HG02623 (cell line): Measurements from ENCODE around the gene TAF6.

Experiments used
- ATAC-seq: cut with Tn5 transposase; IDR thresholded peaks from one replicate; pipeline ENCODE4 v1.9.1; 2021; ENCODE audit warnings: moderate library complexity; ENCODE audit not compliant: unreplicated experiment

Gene TAF6

DNA sequence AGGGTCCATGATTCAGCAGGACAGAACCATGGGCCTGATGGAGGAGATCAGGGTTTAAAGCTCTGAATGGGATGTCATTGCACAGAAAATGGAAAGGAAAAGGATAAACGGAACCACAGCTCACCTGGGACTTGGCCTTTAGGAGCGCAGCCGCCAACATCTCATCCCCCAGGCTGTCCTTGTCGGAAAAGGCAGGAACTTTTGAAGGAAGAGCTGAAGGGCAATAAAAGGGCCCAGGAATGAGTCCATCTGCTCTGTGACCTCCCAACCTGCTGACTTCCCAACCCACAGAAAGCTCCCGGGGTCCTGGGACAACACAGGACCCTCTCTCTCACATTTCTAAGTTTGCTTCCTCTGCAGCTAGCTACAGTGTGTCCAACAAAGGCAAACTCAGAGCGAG lies 43.7 kb downstream of the TAF6 start:
- no peak for ATAC-seq

GRCh38 chr7:100074841-100075240 lies 44.3 kb downstream of the TAF6 start:
- no peak for ATAC-seq

DNA sequence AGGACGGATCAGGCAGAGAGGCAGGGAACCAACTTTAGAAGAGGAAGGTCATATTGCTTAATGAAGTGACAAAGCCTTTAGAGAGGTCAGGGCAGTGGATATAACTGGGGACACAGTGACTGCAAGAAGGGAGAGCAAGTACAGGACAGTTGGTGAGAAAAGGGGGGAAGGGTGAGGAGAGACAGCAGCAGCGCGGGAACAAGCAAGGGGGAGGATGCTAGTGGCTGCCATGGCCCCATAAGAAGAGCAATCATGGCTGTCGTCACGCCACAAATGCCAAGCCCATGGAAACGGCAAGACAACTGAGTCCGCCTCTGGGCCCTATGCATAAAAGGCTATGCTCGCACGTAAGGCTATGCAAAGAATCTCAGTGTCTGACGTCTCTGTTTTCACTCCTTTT lies 46.7 kb downstream of the TAF6 start:
- no peak for ATAC-seq

- no peak for ATAC-seq
These were observed 48.0 kb downstream of the TAF6 start for GRCh38 chr7:100071018-100071723.

DNA sequence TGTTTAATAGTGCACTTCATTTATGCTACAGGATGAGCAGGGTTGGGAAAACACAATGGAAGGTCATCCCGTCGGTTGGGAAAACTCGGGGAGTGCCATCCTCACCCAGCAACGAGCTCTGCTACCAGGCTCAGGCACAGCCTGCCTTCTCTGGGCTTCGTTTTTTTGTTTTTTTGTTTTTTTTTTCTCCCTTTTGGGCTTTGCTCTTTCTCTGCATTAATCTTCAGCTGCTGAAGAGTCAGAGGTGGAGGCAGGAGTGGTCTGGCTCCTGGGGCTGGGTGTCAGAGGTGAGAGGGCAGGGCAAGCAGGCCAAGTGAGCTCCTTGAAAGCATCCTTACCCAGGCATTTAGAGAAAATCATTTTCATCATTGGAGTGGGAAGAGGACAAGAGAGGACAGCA lies 49.2 kb downstream of the TAF6 start:
- no peak for ATAC-seq

DNA sequence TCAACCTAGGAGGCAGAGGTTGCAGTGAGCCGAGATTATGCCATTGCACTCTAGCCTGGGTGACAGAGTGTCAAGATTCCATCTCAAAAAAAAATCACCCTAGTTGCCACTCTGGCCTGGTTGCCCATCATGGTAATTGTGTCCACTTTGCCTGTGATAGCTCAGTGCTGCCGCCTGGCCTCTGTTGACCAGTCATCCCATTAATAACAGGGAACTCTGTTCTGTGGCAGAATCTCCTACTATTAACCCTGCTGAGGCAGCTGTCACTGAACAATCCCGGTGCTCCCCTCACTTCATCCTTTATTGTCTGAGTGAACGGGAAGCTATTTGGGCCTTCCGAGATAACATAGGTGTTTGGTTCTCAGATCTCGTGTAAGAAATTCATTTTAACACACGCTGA lies 52.2 kb downstream of the TAF6 start:
- ATAC-seq: no peak

DNA sequence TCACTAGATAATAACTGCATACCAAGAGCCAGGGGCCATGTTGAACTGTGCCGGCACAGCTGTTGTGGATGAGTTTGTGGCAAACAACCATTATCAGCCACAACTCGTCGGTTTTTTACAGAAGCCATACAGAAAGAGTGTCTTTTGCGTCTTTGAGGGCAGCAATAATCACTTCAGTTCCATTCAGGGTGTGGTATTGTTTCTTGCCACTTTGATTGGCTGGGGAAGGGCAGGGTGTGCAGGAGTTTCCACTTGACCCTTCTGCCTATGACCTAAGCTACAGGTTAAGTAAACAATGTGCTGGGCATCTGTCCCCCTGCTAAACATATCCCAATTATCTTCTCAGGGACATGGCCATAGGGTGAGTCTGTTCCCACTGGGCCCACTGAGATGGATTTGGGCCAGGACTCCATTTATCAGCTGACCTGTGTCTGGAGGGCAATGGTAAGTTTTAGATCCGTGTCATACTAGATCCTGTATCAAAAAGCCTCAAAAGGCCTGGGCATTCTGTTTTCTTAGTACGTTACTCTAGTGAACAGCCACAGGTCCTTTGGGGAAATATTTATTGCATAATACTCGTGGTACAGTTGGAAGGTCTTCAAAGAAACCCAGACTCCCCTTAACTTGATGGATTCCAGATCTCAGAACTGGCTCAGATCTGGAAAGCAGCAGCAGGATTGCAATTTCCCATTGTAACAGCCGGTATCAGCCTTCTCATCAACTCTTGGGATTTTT lies 53.5 kb downstream of the TAF6 start:
- ATAC-seq: no peak

DNA sequence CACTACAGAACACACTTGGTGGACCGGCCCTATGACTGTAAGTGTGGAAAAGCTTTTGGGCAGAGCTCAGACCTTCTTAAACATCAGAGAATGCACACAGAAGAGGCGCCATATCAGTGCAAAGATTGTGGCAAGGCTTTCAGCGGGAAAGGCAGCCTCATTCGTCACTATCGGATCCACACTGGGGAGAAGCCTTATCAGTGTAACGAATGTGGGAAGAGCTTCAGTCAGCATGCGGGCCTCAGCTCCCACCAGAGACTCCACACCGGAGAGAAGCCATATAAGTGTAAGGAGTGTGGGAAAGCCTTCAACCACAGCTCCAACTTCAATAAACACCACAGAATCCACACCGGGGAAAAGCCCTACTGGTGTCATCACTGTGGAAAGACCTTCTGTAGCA lies 55.0 kb downstream of the TAF6 start:
- no peak for ATAC-seq

DNA sequence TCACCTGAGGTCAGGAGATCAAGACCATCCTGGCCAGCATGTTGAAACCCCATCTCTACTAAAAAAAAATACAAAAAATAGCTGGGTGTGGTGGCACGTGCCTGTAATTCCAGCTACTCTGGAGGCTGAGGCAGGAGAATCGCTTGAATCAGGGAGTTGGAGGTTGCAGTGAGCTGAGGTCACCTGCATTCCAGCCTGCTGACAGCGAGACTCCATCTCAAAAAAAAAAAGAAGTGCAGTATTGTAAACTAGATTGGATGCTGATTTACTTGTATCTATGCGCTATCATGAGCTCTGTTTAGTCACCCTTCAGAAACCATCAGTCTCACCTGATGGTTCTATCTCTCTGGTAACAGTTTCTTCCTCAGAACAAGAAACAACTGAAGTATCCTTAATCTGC lies 55.8 kb downstream of the TAF6 start:
- ATAC-seq: no peak

DNA sequence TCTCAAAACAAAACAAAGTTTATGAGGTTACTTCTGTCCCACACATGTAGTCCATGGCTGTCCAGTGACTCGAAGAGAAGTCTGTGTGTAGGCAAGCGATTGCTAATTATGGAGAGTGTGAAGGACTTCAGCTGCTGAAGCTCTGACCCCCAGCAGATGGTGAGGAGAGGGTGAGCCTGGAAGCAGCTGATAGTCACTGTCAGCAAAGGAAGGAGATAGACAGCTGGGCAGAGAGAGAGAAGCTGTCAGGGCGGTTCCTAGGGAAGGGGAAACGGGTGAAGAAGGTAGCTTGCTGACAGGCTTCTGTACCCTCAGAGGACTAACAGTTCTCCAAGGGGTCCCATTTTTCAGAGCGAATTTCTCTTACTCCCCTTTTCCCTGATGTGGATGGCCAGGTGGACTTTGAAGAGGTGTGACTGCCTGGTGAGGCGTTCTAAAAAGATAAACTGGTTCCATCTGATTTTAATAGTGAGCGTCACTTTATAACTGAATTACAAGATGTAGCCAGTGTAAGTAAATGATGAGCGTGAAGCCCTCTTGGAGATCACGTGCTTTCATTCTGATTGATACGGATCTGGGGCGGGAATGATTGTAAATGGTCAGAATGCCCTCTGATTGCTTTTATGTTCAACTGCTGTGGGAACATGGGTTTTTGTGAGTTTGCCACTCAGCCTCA lies 57.5 kb downstream of the TAF6 start:
- no peak for ATAC-seq

DNA sequence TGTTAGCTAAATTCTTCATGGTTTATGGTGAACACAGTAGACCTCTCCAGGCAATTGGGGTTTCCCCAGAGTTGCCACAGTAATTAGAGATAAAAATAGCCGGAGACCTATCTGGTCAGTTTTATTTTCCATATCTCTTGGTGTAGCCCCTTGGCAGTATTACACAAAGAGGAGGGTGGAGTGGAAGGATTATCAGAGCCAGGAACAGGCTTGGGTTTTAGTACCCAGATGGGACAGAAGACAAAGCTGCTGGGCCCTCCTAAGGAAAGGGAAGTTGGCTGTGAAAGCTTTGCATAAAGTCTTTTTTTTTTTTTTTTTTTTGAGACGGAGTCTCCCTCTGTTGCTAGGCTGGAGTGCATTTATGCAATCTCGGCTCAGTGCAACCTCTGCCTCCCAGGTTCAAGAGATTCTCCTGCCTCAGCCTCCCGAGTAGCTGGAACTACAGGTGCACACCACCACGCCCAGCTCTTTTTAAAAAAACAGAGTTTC lies 59.9 kb downstream of the TAF6 start:
- no peak for ATAC-seq
